SK-N-SH treated with all-trans-retinoic acid at 6 μM for 48 hours (cell line): ENCODE results near the gene KCNT2.

ENCODE experiments used
- ZFP3 ChIP-seq: fragments of 250-450 bp; sonication (Bioruptor Pico); IDR thresholded peaks from 2 replicates; pipeline ENCODE4 v1.5.0; 2020; ENCODE audit warnings: mild to moderate bottlenecking, moderate library complexity
- TF ChIP-seq, protein P1 (sequence below): fragments of 250-450 bp; sonication (Bioruptor Pico); IDR thresholded peaks from 2 replicates; pipeline ENCODE4 v1.5.1; 2021; ENCODE audit warnings: mild to moderate bottlenecking, moderate library complexity
- TF ChIP-seq, protein P2 (sequence below): fragments of 250-450 bp; sonication (Bioruptor Pico); IDR thresholded peaks from 2 replicates; pipeline ENCODE4 v1.8.0; 2021; ENCODE audit warnings: low read depth, mild to moderate bottlenecking, moderate library complexity, borderline replicate concordance

DNA sequence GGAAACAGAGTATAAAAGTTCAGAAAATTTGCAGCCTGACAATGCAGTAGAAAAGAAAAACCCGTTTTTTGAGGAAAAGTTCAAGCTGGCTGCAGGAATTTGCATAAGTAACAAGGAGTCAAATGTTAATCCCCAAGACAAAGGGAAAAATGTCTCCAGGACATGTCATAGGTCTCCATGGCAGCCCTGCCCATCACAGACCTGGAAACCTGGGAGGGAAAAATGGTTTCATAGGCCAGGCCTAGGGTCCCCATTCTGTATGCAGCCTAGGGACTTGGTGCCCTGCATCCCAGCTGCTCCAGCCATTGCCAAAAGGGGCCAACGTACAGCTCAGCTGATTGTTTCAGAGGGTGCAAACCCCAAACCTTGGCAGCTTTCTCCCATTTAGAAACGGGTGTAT is 3.6 kb upstream of the KCNT2 start:
- TF ChIP-seq ZFP3 (CRISPR knock-in tag) = no peak
- TF ChIP-seq, protein P1, sequence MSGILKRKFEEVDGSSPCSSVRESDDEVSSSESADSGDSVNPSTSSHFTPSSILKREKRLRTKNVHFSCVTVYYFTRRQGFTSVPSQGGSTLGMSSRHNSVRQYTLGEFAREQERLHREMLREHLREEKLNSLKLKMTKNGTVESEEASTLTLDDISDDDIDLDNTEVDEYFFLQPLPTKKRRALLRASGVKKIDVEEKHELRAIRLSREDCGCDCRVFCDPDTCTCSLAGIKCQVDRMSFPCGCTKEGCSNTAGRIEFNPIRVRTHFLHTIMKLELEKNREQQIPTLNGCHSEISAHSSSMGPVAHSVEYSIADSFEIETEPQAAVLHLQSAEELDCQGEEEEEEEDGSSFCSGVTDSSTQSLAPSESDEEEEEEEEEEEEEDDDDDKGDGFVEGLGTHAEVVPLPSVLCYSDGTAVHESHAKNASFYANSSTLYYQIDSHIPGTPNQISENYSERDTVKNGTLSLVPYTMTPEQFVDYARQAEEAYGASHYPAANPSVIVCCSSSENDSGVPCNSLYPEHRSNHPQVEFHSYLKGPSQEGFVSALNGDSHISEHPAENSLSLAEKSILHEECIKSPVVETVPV = no peak
- TF ChIP-seq, protein P2, sequence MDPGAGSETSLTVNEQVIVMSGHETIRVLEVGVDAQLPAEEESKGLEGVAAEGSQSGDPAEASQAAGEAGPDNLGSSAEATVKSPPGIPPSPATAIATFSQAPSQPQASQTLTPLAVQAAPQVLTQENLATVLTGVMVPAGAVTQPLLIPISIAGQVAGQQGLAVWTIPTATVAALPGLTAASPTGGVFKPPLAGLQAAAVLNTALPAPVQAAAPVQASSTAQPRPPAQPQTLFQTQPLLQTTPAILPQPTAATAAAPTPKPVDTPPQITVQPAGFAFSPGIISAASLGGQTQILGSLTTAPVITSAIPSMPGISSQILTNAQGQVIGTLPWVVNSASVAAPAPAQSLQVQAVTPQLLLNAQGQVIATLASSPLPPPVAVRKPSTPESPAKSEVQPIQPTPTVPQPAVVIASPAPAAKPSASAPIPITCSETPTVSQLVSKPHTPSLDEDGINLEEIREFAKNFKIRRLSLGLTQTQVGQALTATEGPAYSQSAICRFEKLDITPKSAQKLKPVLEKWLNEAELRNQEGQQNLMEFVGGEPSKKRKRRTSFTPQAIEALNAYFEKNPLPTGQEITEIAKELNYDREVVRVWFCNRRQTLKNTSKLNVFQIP = no peak
